Activated CD8-positive, alpha-beta memory T cell treated with anti-CD3 and anti-CD28 coated beads for 4 hours (primary cell): ENCODE data around the gene UBXN6.

ENCODE experiments used
- DNase-seq, 2 donors: peaks; one replicate each; pipeline ENCODE4 v3.0.0-alpha.2; 2020; ENCODE audit warnings: low read depth in 2 of 2

UBXN6 gene

GRCh38 chr19:4457654-4458395 lies at the start of gene UBXN6:
TSS of gene UBXN6 (minus strand) at chr19:4457794. CDS start at chr19:4457697, 97 bp downstream.
- peak; percentile 91 to 95 for DNase-seq

- DNase-seq, result no peak
Measured at GRCh38 chr19:4507150-4507452, 49.5 kb upstream of the UBXN6 start.

- no peak for DNase-seq
Measured at GRCh38 chr19:4506449-4507149, 49.0 kb upstream of the UBXN6 start.

GRCh38 chr19:4505570-4506448 lies 48.2 kb upstream of the UBXN6 start:
- no peak for DNase-seq

GRCh38 chr19:4504891-4505569 lies 47.4 kb upstream of the UBXN6 start:
- no peak for DNase-seq

- DNase-seq, result no peak
Measured at GRCh38 chr19:4504297-4504701, 46.7 kb upstream of the UBXN6 start.

- no peak for DNase-seq
Measured at GRCh38 chr19:4503825-4504170, 46.2 kb upstream of the UBXN6 start.

- DNase-seq, result no peak
Measured at GRCh38 chr19:4503132-4503824, 45.7 kb upstream of the UBXN6 start.

GRCh38 chr19:4502282-4503131 lies 44.9 kb upstream of the UBXN6 start:
- DNase-seq, result no peak

- no peak for DNase-seq
Measured at GRCh38 chr19:4501691-4502090, 44.1 kb upstream of the UBXN6 start.

GRCh38 chr19:4500841-4501591 lies 43.4 kb upstream of the UBXN6 start:
- DNase-seq, result no peak

GRCh38 chr19:4499855-4500254 lies 42.3 kb upstream of the UBXN6 start:
- no peak for DNase-seq

GRCh38 chr19:4499318-4499717 lies 41.7 kb upstream of the UBXN6 start:
- DNase-seq, result no peak

- DNase-seq, result no peak
Measured at GRCh38 chr19:4498694-4499093, 41.1 kb upstream of the UBXN6 start.

GRCh38 chr19:4497770-4498389 lies 40.3 kb upstream of the UBXN6 start:
- no peak for DNase-seq

GRCh38 chr19:4496304-4496703 lies 38.7 kb upstream of the UBXN6 start:
- DNase-seq, result no peak

GRCh38 chr19:4495471-4495870 lies 37.9 kb upstream of the UBXN6 start:
- DNase-seq, result no peak

- no peak for DNase-seq
Measured at GRCh38 chr19:4494691-4495064, 37.1 kb upstream of the UBXN6 start.

- DNase-seq, result no peak
Measured at GRCh38 chr19:4493929-4494690, 36.5 kb upstream of the UBXN6 start.
